ENCODE results near the gene GDPD3.

Gene GDPD3

DNA sequence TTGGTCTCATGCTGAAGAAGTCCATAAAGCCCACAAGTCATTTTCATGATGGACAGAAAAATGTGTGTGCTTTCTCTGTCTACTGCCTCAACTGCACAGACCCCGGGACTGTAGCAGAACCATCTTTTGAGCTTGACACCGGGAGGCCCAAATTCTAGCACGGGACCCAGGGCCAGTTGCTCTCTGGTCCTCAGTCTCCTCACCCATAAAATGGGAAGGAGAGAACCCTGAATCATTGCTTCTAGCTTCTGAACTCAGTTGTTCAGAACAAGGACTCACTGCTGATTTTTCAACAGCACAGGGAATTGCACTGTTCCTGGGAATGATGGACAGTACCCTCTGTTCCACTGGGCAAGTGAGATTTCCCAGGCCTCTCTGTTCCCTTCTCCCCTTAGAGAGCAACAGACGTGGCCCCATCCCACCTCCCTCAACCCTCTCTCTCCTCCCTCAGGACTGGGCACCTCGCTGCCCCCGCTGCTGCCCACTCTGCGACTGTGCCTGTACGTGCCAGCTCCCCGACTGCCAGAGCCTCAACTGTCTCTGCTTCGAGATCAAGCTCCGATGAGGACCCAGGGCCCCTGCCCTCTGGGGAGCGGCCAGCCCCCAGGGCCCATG, 50.0 kb downstream of the GDPD3 start:
- Mint-ChIP-seq H3K9me3 (no peaks in the 10 kb centered on the region), H3K36me3 (ENCODE audit: low read depth) (peaks cover 23% of the 10 kb centered on the region), H3K4me3 (peak overlapping the region; percentile 96), H3K4me1 (peaks cover 56% of the 10 kb centered on the region), H3K27ac (peak overlapping the region; percentile 99), H3K27me3 (ENCODE audit: low read depth, poor library complexity) (no peaks in the 10 kb centered on the region)
- TF ChIP-seq, protein P1, sequence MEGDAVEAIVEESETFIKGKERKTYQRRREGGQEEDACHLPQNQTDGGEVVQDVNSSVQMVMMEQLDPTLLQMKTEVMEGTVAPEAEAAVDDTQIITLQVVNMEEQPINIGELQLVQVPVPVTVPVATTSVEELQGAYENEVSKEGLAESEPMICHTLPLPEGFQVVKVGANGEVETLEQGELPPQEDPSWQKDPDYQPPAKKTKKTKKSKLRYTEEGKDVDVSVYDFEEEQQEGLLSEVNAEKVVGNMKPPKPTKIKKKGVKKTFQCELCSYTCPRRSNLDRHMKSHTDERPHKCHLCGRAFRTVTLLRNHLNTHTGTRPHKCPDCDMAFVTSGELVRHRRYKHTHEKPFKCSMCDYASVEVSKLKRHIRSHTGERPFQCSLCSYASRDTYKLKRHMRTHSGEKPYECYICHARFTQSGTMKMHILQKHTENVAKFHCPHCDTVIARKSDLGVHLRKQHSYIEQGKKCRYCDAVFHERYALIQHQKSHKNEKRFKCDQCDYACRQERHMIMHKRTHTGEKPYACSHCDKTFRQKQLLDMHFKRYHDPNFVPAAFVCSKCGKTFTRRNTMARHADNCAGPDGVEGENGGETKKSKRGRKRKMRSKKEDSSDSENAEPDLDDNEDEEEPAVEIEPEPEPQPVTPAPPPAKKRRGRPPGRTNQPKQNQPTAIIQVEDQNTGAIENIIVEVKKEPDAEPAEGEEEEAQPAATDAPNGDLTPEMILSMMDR (IDR thresholded peaks at IDR 0.05), result no peak
- DNase-seq, result no peak

DNA sequence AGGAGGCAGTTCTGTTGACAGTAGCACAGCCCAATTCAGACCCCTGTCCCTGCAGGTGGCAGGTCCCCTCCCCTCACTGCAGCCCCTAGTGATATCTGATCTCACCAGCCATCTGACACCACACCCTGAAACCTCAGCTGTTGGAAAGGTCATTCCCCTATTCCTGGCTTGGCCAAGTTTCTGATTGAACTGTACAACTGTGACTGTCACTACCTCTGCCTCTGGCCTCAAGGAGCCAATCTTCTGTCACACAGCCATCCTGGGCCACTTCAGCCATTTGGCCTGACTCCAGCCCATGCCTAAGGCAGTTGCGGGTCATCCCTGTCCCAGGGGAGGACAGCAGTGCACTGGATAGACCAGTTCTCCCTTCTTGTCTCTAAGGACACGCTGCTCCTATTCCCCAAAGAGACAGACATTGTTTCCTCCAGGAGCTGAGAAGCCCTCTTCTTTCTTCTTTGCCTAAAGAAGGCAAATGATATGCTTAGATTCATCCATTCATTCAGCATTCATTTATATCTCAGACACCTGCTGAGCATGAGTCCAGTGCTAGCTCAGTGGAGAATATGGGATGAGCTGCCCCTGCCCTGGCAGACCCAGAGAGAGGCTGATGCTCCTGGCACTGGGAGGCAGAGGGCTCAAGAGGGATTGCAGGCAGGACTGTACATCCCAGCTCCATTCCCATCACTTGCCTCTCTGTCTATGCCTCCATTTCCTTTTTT, 52.3 kb downstream of the GDPD3 start:
- Mint-ChIP-seq H3K9me3 (no peaks in the 10 kb centered on the region), H3K4me3 (peak overlapping the region; percentile 44), H3K4me1 (peaks cover 51% of the 10 kb centered on the region), H3K36me3 (ENCODE audit: low read depth) (peaks cover 8% of the 10 kb centered on the region), H3K27ac (peak overlapping the region; percentile 87), H3K27me3 (ENCODE audit: low read depth, poor library complexity) (no peaks in the 10 kb centered on the region)
- peak; percentile 25 for DNase-seq
- TF ChIP-seq, protein P1 (IDR thresholded peaks at IDR 0.05), result no peak

DNA sequence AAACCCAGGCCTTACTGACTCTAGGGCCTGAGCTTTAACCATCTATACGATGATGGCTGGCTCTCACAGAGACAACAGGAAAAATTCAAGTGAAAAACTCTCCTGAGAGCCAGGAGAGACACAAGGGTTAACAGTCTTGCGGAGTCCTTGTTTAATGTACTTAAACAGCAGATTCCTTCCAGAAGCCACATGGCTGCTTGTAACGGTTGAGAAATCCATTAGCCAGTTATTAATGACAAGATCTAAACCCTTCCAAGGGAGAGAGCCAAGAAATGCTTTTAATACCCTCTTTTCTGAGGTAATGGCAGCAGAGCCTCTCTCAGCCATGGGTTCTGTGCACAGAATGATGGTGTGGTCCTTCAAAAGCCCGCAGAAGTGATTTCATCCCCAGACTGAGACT, 53.0 kb downstream of the GDPD3 start:
- Mint-ChIP-seq H3K9me3 (no peaks in the 10 kb centered on the region), H3K27ac (peak overlapping the region; percentile 87), H3K4me1 (peaks cover 56% of the 10 kb centered on the region), H3K36me3 (ENCODE audit: low read depth) (peaks cover 8% of the 10 kb centered on the region), H3K27me3 (ENCODE audit: low read depth, poor library complexity) (no peaks in the 10 kb centered on the region), H3K4me3 (peak overlapping the region; percentile 44)
- DNase-seq, result no peak
- TF ChIP-seq, protein P1 (IDR thresholded peaks at IDR 0.05), result no peak

DNA sequence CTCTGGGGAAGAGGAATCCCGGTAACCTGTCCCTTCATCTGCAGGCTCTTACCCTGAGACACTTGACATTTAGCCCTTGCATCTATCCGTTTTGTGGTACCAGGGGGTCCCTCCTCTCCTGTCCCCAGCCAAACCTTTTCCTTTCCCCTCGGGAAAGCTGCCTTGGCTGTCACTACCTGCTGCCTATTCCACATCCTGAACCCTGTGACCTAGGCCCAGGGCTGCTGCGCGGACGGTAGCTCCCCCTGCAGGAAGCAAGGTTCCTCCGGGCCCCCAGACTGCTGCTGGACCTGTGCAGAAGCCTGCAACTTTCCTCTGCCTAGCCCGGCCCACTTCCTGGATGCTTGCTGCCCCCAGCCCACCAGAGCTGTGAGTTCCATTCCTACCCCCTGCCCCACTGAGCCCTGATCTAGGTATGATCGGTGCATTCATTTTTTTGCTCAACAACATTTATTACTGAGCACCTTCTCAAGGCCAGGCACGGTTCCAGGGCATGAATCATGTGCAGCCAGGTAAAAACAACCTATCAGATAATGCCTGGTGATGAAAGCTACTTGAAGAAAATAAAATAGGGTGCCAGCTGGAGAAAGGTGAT, 58.3 kb downstream of the GDPD3 start:
- peak overlapping the region; percentile 80 for H3K4me3 Mint-ChIP-seq
- TF ChIP-seq, protein P1 (IDR thresholded peaks at IDR 0.05), result peak; percentile 50
- H3K27me3 Mint-ChIP-seq (ENCODE audit: low read depth, poor library complexity), result peaks cover 7% of the 10 kb centered on the region
- H3K27ac Mint-ChIP-seq, result peak overlapping the region; percentile 64
- peak; percentile 74 for DNase-seq
- no peaks in the 10 kb centered on the region for H3K9me3 Mint-ChIP-seq
- peaks cover 56% of the 10 kb centered on the region for H3K4me1 Mint-ChIP-seq
- peaks cover 5% of the 10 kb centered on the region for H3K36me3 Mint-ChIP-seq (ENCODE audit: low read depth)

Data from nephron progenitor cell (in vitro differentiated cells).